NB4 (cell line): ENCODE data around the gene LHX1.

ENCODE experiments used
- MYC ChIP-seq: IDR thresholded peaks from 2 replicates; pipeline ENCODE4 v1.6.1; 2011; ENCODE audit warnings: low read depth, low read length
- POLR2A ChIP-seq: IDR thresholded peaks from 2 replicates; pipeline ENCODE4 v1.6.1; 2011; ENCODE audit warnings: mild to moderate bottlenecking; ENCODE audit not compliant: insufficient read length; ENCODE audit errors: extremely low read depth
- TF ChIP-seq, protein P1 (sequence below): IDR thresholded peaks from one replicate; pipeline ENCODE4 v1.5.1; 2012; ENCODE audit warnings: low read depth, low read length

DNA sequence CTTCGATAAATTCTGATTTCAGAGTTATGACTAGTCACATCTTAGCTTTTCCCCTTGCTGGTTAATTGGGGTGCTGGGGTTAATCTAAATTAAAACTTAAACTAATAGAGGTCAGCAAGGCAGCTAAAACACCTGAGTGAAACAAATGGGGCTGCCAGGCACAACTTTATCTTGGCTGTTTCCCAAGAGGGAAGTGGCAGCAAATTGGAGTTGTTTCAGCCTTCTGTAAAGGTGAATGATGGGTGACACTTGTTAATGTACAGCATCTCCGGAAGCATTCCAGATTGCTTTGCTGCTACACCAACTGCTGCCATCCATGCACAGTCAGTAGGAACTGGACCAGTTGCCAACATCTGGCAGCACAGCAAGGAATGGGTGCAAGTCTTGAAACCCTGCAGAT lies 55.4 kb downstream of the LHX1 start:
- TF ChIP-seq, protein P1, sequence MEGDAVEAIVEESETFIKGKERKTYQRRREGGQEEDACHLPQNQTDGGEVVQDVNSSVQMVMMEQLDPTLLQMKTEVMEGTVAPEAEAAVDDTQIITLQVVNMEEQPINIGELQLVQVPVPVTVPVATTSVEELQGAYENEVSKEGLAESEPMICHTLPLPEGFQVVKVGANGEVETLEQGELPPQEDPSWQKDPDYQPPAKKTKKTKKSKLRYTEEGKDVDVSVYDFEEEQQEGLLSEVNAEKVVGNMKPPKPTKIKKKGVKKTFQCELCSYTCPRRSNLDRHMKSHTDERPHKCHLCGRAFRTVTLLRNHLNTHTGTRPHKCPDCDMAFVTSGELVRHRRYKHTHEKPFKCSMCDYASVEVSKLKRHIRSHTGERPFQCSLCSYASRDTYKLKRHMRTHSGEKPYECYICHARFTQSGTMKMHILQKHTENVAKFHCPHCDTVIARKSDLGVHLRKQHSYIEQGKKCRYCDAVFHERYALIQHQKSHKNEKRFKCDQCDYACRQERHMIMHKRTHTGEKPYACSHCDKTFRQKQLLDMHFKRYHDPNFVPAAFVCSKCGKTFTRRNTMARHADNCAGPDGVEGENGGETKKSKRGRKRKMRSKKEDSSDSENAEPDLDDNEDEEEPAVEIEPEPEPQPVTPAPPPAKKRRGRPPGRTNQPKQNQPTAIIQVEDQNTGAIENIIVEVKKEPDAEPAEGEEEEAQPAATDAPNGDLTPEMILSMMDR, result no peak
- no peak for TF ChIP-seq POLR2A
- TF ChIP-seq MYC, result no peak
